Neural progenitor cell (in vitro differentiated cells): Measurements from ENCODE around the gene C4BPA.

Source experiments
- EZH2 ChIP-seq: fragments of 200-600 bp; sonication (generic); IDR thresholded peaks from 2 replicates; pipeline ENCODE4 v1.6.1; 2017; ENCODE audit warnings: antibody characterized with exemption, mild to moderate bottlenecking, moderate library complexity
- EZH2phosphoT487 ChIP-seq: fragments of 200-600 bp; sonication (generic); IDR thresholded peaks from 2 replicates; pipeline ENCODE4 v1.6.1; 2017; ENCODE audit warnings: antibody characterized with exemption
- TF ChIP-seq, protein P1 (sequence below): fragments of 200-600 bp; sonication (generic); IDR thresholded peaks from 2 replicates; pipeline ENCODE4 v1.5.1; 2017; ENCODE audit warnings: antibody characterized with exemption, mild to moderate bottlenecking

DNA sequence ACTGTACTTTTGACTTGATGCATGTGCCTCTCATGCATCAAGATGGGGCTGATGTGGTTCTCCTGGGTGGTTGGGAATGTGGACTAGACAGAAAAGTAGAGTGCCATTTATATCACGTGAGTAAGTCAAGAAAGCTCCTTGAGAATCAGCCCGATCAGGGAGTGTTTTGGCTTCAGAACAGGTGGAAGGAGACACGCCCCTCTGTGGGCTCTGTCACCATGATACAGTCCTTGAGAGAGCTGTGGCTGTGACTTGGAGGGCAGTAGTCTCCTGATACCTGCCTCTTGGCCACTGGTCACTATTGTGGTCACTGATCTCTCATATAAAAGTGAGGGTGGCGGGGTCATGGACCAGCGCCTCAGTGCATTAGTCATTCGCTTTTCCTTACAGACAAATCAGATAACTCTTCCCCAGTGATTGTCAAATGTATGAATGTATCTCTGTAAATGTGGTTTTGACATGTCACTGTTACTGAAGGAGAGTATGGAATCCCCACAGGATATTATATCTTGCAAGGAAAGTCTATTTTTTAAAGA, 24.3 kb upstream of the C4BPA start:
- TF ChIP-seq, protein P1, sequence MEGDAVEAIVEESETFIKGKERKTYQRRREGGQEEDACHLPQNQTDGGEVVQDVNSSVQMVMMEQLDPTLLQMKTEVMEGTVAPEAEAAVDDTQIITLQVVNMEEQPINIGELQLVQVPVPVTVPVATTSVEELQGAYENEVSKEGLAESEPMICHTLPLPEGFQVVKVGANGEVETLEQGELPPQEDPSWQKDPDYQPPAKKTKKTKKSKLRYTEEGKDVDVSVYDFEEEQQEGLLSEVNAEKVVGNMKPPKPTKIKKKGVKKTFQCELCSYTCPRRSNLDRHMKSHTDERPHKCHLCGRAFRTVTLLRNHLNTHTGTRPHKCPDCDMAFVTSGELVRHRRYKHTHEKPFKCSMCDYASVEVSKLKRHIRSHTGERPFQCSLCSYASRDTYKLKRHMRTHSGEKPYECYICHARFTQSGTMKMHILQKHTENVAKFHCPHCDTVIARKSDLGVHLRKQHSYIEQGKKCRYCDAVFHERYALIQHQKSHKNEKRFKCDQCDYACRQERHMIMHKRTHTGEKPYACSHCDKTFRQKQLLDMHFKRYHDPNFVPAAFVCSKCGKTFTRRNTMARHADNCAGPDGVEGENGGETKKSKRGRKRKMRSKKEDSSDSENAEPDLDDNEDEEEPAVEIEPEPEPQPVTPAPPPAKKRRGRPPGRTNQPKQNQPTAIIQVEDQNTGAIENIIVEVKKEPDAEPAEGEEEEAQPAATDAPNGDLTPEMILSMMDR, result no peak
- TF ChIP-seq EZH2 (no peak), EZH2phosphoT487 (no peak)
